Neutrophil (primary cell): ENCODE results near the gene CDC42BPG.

ENCODE experiments used
- H3K27ac ChIP-seq: fragments of 200-600 bp; sonication (generic); 2 replicates; pipeline ENCODE4 v1.5.1; 2016; ENCODE audit warnings: mild to moderate bottlenecking, moderate library complexity
- H3K27me3 ChIP-seq: fragments of 200-600 bp; sonication (generic); 2 replicates; pipeline ENCODE4 v1.6.0; 2016; ENCODE audit warnings: mild to moderate bottlenecking
- H3K36me3 ChIP-seq: fragments of 200-600 bp; sonication (generic); 2 replicates; pipeline ENCODE4 v1.5.1; 2017
- H3K4me1 ChIP-seq, 2 experiments: fragments of 200-600 bp in 1 of 2; sonication (generic) in 1 of 2; 1 replicate in 1 of 2; 2 replicates in 1 of 2; pipeline versions ENCODE4 v1.5.1 to v1.6.1; 2013 to 2016; ENCODE audit warnings: low read depth in 1 of 2, low read length in 1 of 2, mild to moderate bottlenecking in 1 of 2, moderate library complexity in 1 of 2; ENCODE audit not compliant: control insufficient read depth in 1 of 2, insufficient read depth in 1 of 2
- H3K4me3 ChIP-seq, 2 experiments: fragments of 200-600 bp in 1 of 2; sonication (generic) in 1 of 2; 1 replicate in 1 of 2; 2 replicates in 1 of 2; pipeline ENCODE4 v1.5.1; 2013 to 2016; ENCODE audit warnings: low read depth in 1 of 2, low read length in 1 of 2, mild to moderate bottlenecking in 1 of 2, moderate library complexity in 1 of 2
- H3K9me3 ChIP-seq: fragments of 200-600 bp; sonication (generic); 2 replicates; pipeline ENCODE4 v1.5.1; 2016
- CTCF ChIP-seq: fragments of 200-600 bp; sonication (generic); IDR thresholded peaks from 2 replicates; pipeline ENCODE4 v1.5.1; 2016; ENCODE audit warnings: antibody characterized with exemption

The CDC42BPG gene

GRCh38 chr11:64834031-64834722 is 10.3 kb downstream of the CDC42BPG start:
- Histone ChIP-seq H3K4me3 (no peak overlapping the region), H3K27ac (no peak overlapping the region), H3K9me3 (no peaks in the 10 kb centered on the region), H3K36me3 (no peaks in the 10 kb centered on the region), H3K27me3 (no peaks in the 10 kb centered on the region), H3K4me1 (no peaks in the 10 kb centered on the region)
- TF ChIP-seq CTCF, result no peak

- no peak for TF ChIP-seq CTCF
- H3K4me1 ChIP-seq, result no peaks in the 10 kb centered on the region
Measured at GRCh38 chr11:64833509-64833908, 10.9 kb downstream of the CDC42BPG start.

GRCh38 chr11:64833198-64833502 is 11.3 kb downstream of the CDC42BPG start:
- H3K36me3 ChIP-seq, result no peaks in the 10 kb centered on the region
- H3K27ac ChIP-seq, result no peak overlapping the region
- no peaks in the 10 kb centered on the region for H3K9me3 ChIP-seq
- H3K4me1 ChIP-seq, result no peaks in the 10 kb centered on the region
- TF ChIP-seq CTCF, result no peak
- H3K27me3 ChIP-seq, result no peaks in the 10 kb centered on the region
- H3K4me3 ChIP-seq, result no peak overlapping the region

More at GRCh38 chr11:64833509-64833908, 10.9 kb downstream of the CDC42BPG start:
- Histone ChIP-seq H3K9me3 (no peaks in the 10 kb centered on the region), H3K4me3 (no peak overlapping the region), H3K27ac (no peak overlapping the region), H3K36me3 (no peaks in the 10 kb centered on the region), H3K27me3 (no peaks in the 10 kb centered on the region)

GRCh38 chr11:64832467-64833197 is 11.8 kb downstream of the CDC42BPG start:
- Histone ChIP-seq H3K4me1 (no peaks in the 10 kb centered on the region), H3K27me3 (no peaks in the 10 kb centered on the region), H3K27ac (no peak overlapping the region), H3K4me3 (no peak overlapping the region), H3K36me3 (no peaks in the 10 kb centered on the region), H3K9me3 (no peaks in the 10 kb centered on the region)
- no peak for TF ChIP-seq CTCF

GRCh38 chr11:64831411-64831891 is 13.0 kb downstream of the CDC42BPG start:
- no peak for TF ChIP-seq CTCF
- H3K36me3 ChIP-seq, result no peaks in the 10 kb centered on the region
- H3K27ac ChIP-seq, result no peak overlapping the region
- no peaks in the 10 kb centered on the region for H3K27me3 ChIP-seq
- no peaks in the 10 kb centered on the region for H3K9me3 ChIP-seq
- H3K4me1 ChIP-seq, result no peaks in the 10 kb centered on the region
- H3K4me3 ChIP-seq, result no peak overlapping the region
